K562 (cell line): Measurements from ENCODE around the gene SLC32A1. TPM values are rescaled to one million over a fixed set of nuclear protein-coding genes. Genes with fewer than 3 reads are reported as not detected.

Experiments
- ESRRB ChIP-seq: fragments of 250-450 bp; sonication (Bioruptor Pico); IDR thresholded peaks from 2 replicates; pipeline ENCODE4 v1.5.0; 2020; ENCODE audit warnings: mild to moderate bottlenecking, moderate library complexity, borderline replicate concordance
- ETV5 ChIP-seq: sonication (generic); formaldehyde crosslinking; IDR thresholded peaks from 2 replicates; pipeline ENCODE4 v1.4.0; 2020; ENCODE audit warnings: low read depth, mild to moderate bottlenecking, missing genetic modification reagents
- FOXM1 ChIP-seq, 2 experiments: fragments of 450-650 bp in 1 of 2; sonication (generic) in 1 of 2; formaldehyde crosslinking in 1 of 2; IDR thresholded peaks; 2 replicates each; pipeline versions ENCODE4 v1.6.1 to v1.9.0; 2017 to 2022; ENCODE audit warnings: low read depth in 2 of 2, mild to moderate bottlenecking in 2 of 2, missing genetic modification reagents in 1 of 2, moderate library complexity in 1 of 2
- GATA2 ChIP-seq: sonication (generic); formaldehyde crosslinking; IDR thresholded peaks from 2 replicates; pipeline ENCODE4 v1.4.0; 2020; ENCODE audit warnings: mild to moderate bottlenecking, missing genetic modification reagents
- HDAC2 ChIP-seq: fragments of 450-650 bp; IDR thresholded peaks from 2 replicates; pipeline ENCODE4 v1.6.1; 2016; ENCODE audit warnings: mild to moderate bottlenecking
- KDM2B ChIP-seq: fragments of 250-450 bp; sonication (Bioruptor Pico); IDR thresholded peaks from 2 replicates; pipeline ENCODE4 v1.8.0; 2021; ENCODE audit warnings: mild to moderate bottlenecking, moderate library complexity
- KLF16 ChIP-seq: IDR thresholded peaks from 2 replicates; pipeline ENCODE4 v1.6.1; 2016; ENCODE audit warnings: antibody characterized with exemption
- MBD2 ChIP-seq: sonication (generic); IDR thresholded peaks from 2 replicates; pipeline ENCODE4 v1.6.1; 2016; ENCODE audit warnings: low read depth, borderline replicate concordance
- NELFE ChIP-seq: IDR thresholded peaks from 2 replicates; pipeline ENCODE4 v1.6.1; 2011; ENCODE audit warnings: mild to moderate bottlenecking; ENCODE audit not compliant: insufficient read depth, insufficient read length
- POLR2AphosphoS5 ChIP-seq: IDR thresholded peaks from 2 replicates; pipeline ENCODE4 v1.6.1; 2011; ENCODE audit warnings: mild to moderate bottlenecking, low read depth, low read length, moderate library complexity; ENCODE audit not compliant: control insufficient read depth, insufficient read depth
- RAD51 ChIP-seq: fragments of 450-650 bp; IDR thresholded peaks from 2 replicates; pipeline ENCODE4 v1.7.1; 2016; ENCODE audit warnings: low read depth, mild to moderate bottlenecking, borderline replicate concordance
- TAF9B ChIP-seq: fragments of 450-650 bp; IDR thresholded peaks from 2 replicates; pipeline ENCODE4 v1.6.1; 2018; ENCODE audit warnings: mild to moderate bottlenecking; ENCODE audit not compliant: partially characterized antibody
- TEAD1 ChIP-seq, 2 experiments: fragments of 450-650 bp in 1 of 2; sonication (generic) in 1 of 2; formaldehyde crosslinking; IDR thresholded peaks; 2 replicates each; pipeline versions ENCODE4 v1.4.0 to v1.8.0; 2020 to 2022; ENCODE audit warnings: mild to moderate bottlenecking in 2 of 2, missing genetic modification reagents in 1 of 2
- ZFP1 ChIP-seq: fragments of 450-650 bp; formaldehyde crosslinking; IDR thresholded peaks from 2 replicates; pipeline ENCODE4 v1.4.0; 2020; ENCODE audit warnings: mild to moderate bottlenecking, mixed read lengths
- ZFP30 ChIP-seq: fragments of 250-450 bp; sonication (Bioruptor Pico); IDR thresholded peaks from 2 replicates; pipeline ENCODE4 v1.8.0; 2022; ENCODE audit warnings: moderate library complexity, mild to moderate bottlenecking, inconsistent platforms, borderline replicate concordance
- ZNF146 ChIP-seq: IDR thresholded peaks from one replicate; pipeline ENCODE4 v1.6.1; 2018; ENCODE audit warnings: missing compliant biosample characterization; ENCODE audit not compliant: unreplicated experiment
- ZNF263 ChIP-seq: sonication (generic); formaldehyde crosslinking; IDR thresholded peaks from 2 replicates; pipeline ENCODE4 v1.8.0; 2022; ENCODE audit warnings: mild to moderate bottlenecking, missing genetic modification reagents, borderline replicate concordance
- ZNF589 ChIP-seq: fragments of 200-800 bp; sonication (Bioruptor generic); IDR thresholded peaks from 2 replicates; pipeline ENCODE4 v1.6.1; 2016; ENCODE audit warnings: low read depth, missing genetic modification characterization, missing compliant biosample characterization
- ZNF695 ChIP-seq: fragments of 450-650 bp; formaldehyde crosslinking; IDR thresholded peaks from 2 replicates; pipeline ENCODE4 v1.4.0; 2020; ENCODE audit warnings: mild to moderate bottlenecking, moderate library complexity
- ZNF707 ChIP-seq: fragments of 250-450 bp; sonication (Bioruptor Pico); conservative IDR thresholded peaks from 2 replicates; pipeline ENCODE4 v1.8.0; 2022; ENCODE audit warnings: inconsistent platforms, mild to moderate bottlenecking, moderate library complexity
- ZNF778 ChIP-seq: fragments of 450-650 bp; formaldehyde crosslinking; IDR thresholded peaks from 2 replicates; pipeline ENCODE4 v1.4.0; 2020; ENCODE audit warnings: mild to moderate bottlenecking, moderate library complexity
- polyA plus RNA-seq, 8 experiments: library from polyadenylated mRNA; depleted of rRNA in 4 of 8; stranded (reverse) in 5 of 8; unstranded in 3 of 8; fragments of >200 nt; fragmentation: Nextera tagmentation in 2 of 8; fragmentation: Illumina TruSeq in 1 of 8; extraction: Ambion mirVana in 2 of 8; extraction: Trizol in 1 of 8; gene quantifications; 2 replicates each; pipeline versions ENCODE4 v1.2.1 to v1.2.3, GENCODE V29; 2011 to 2014; ENCODE audit warnings: inconsistent platforms in 1 of 8, missing spikeins in 1 of 8
- total RNA-seq, 7 experiments: library from RNA; depleted of rRNA in 6 of 7; stranded (reverse); fragments of >200 nt in 6 of 7; fragmentation: Illumina TruSeq in 2 of 7; extraction: Trizol in 2 of 7; gene quantifications; 2 replicates each; pipeline versions ENCODE4 v1.2.1 to v1.2.3, GENCODE V29; 2011 to 2021; ENCODE audit warnings: low replicate concordance in 1 of 7
- TF ChIP-seq, protein P1 (sequence below): fragments of 250-450 bp; sonication (Bioruptor Pico); IDR thresholded peaks from 2 replicates; pipeline ENCODE4 v1.8.0; 2021; ENCODE audit warnings: mild to moderate bottlenecking, moderate library complexity
- TF ChIP-seq, protein P2 (sequence below): sonication (generic); formaldehyde crosslinking; IDR thresholded peaks from 2 replicates; pipeline ENCODE4 v1.8.0; 2022; ENCODE audit warnings: mild to moderate bottlenecking, missing genetic modification reagents

SLC32A1 gene
- total and polyA plus RNA-seq, 9 of the 15 experiments (the other 6 are each of a cell fraction or from before 2014, with no cell fraction given), result not detected

DNA sequence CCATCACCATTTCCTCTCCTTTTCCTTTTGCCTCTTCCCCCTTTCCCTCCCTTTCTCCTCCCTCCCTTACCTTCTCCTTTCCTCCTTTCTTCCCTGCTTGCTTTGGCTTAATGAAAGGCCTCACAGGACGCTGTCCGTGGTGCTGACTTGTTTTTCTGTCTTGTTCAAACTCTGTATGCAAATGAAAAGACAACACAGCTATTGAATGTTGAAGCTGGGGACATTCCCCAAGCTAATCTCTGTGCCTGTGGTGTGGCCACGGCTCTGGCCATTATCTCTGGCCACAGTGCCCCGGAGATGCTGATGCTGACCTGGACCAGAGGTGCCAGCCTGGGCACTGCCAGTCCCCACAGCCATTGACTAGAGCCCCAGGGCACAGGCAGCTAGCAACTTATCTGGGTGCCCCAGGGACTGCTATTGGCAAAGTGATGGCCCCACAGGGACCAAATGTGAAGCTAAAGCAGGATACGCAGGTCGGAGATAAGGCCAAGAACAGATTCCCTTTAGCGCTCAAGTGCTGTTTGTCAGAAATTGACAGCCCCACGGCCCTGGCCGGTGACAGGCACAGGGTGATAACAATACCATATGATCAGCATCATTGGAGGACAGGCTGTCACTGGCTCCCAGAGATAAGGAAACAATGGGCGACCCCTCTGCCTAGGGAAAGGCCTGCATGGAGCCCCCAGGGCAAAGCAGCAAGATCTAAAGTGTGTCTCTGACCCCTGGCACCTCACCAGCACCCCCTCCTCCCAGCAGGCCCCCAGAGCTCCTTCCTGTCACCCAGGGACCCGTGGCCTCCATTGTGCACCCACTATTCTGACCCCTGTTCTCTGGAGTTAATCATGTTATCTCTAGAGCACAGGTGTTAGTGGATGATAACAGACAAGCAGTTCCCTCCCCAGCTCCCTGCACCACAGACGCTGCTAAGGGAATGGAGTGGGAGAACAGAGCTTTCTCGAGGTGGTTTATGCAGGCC, 31.6 kb upstream of the SLC32A1 start (continued):
- TF ChIP-seq HDAC2 (peak; percentile 90), ZNF146 (CRISPR knock-in tag) (no peak), MBD2 (no peak), NELFE (no peak), KDM2B (CRISPR knock-in tag) (0 out of 2 replicates have a peak, but pooled peaks have one; percentile 47), ZNF263 (CRISPR knock-in tag) (no peak), TEAD1 (CRISPR knock-in tag; IDR thresholded peaks at IDR 0.05) (peak in 1 of 2 experiments; percentile 83; a peak in 3 of 4 replicates), KLF16 (peak; percentile 91), ESRRB (no peak), FOXM1 (IDR thresholded peaks at IDR 0.05; ENCODE audit: low read depth) (peak; percentile 80), FOXM1 (CRISPR knock-in tag; IDR thresholded peaks at IDR 0.05; ENCODE audit: low read depth) (no peak), ZNF707 (CRISPR knock-in tag) (no peak), TAF9B (no peak), RAD51 (no peak), ETV5 (CRISPR knock-in tag) (no peak), ZNF778 (CRISPR knock-in tag) (no peak), ZFP1 (no peak), POLR2AphosphoS5 (peak; percentile 67; the same call in 1 of the 2 replicates), ZFP30 (no peak), ZNF589 (CRISPR knock-in tag) (peak; percentile 95), ZNF695 (CRISPR knock-in tag) (no peak), GATA2 (CRISPR knock-in tag) (peak; percentile 82)
- TF ChIP-seq, protein P1, sequence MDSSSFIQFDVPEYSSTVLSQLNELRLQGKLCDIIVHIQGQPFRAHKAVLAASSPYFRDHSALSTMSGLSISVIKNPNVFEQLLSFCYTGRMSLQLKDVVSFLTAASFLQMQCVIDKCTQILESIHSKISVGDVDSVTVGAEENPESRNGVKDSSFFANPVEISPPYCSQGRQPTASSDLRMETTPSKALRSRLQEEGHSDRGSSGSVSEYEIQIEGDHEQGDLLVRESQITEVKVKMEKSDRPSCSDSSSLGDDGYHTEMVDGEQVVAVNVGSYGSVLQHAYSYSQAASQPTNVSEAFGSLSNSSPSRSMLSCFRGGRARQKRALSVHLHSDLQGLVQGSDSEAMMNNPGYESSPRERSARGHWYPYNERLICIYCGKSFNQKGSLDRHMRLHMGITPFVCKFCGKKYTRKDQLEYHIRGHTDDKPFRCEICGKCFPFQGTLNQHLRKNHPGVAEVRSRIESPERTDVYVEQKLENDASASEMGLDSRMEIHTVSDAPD (CRISPR knock-in tag), result no peak
- TF ChIP-seq, protein P2, sequence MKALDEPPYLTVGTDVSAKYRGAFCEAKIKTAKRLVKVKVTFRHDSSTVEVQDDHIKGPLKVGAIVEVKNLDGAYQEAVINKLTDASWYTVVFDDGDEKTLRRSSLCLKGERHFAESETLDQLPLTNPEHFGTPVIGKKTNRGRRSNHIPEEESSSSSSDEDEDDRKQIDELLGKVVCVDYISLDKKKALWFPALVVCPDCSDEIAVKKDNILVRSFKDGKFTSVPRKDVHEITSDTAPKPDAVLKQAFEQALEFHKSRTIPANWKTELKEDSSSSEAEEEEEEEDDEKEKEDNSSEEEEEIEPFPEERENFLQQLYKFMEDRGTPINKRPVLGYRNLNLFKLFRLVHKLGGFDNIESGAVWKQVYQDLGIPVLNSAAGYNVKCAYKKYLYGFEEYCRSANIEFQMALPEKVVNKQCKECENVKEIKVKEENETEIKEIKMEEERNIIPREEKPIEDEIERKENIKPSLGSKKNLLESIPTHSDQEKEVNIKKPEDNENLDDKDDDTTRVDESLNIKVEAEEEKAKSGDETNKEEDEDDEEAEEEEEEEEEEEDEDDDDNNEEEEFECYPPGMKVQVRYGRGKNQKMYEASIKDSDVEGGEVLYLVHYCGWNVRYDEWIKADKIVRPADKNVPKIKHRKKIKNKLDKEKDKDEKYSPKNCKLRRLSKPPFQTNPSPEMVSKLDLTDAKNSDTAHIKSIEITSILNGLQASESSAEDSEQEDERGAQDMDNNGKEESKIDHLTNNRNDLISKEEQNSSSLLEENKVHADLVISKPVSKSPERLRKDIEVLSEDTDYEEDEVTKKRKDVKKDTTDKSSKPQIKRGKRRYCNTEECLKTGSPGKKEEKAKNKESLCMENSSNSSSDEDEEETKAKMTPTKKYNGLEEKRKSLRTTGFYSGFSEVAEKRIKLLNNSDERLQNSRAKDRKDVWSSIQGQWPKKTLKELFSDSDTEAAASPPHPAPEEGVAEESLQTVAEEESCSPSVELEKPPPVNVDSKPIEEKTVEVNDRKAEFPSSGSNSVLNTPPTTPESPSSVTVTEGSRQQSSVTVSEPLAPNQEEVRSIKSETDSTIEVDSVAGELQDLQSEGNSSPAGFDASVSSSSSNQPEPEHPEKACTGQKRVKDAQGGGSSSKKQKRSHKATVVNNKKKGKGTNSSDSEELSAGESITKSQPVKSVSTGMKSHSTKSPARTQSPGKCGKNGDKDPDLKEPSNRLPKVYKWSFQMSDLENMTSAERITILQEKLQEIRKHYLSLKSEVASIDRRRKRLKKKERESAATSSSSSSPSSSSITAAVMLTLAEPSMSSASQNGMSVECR, result no peak
